Urinary bladder (tissue), 4 donors: ENCODE results near the gene HSD3B1. TPM values are rescaled to one million over a fixed set of nuclear protein-coding genes. Genes with fewer than 3 reads are reported as not detected.

Experiments used
- DNase-seq: peaks from one replicate; pipeline ENCODE4 v3.0.0-alpha.2; 2015; ENCODE audit errors: extremely low spot score
- H3K27ac ChIP-seq: one replicate; pipeline ENCODE4 v1.5.1; 2013; ENCODE audit warnings: low read depth, mild to moderate bottlenecking, moderate library complexity
- H3K36me3 ChIP-seq: one replicate; pipeline ENCODE4 v1.6.1; 2013; ENCODE audit warnings: mild to moderate bottlenecking, moderate library complexity; ENCODE audit not compliant: insufficient read depth
- H3K4me1 ChIP-seq: one replicate; pipeline ENCODE4 v1.6.1; 2013; ENCODE audit warnings: mild to moderate bottlenecking, moderate library complexity; ENCODE audit not compliant: insufficient read depth
- H3K4me3 ChIP-seq: one replicate; pipeline ENCODE4 v1.5.1; 2013; ENCODE audit warnings: low read depth, low read length
- WGBS: extraction: QIAGEN DNeasy Blood & Tissue Kit; methylation state at CpG from one replicate; pipeline ENCODE4 v1.1.7; 2013; 5-methylcytosine and 5-hydroxymethylcytosine counted together
- polyA plus RNA-seq: library from polyadenylated mRNA; stranded (reverse); fragments of 200-250 nt; gene quantifications from one replicate; pipeline ENCODE4 v1.2.3, GENCODE V29; 2013
- total RNA-seq: library from RNA; depleted of rRNA; stranded (reverse); fragments of >200 nt; gene quantifications from one replicate; pipeline ENCODE4 v1.2.3, GENCODE V29; 2014
- donor health status: healthy with polysubstance abuse.
- donor health status: healthy.

Gene HSD3B1
- total RNA-seq (not detected), polyA plus RNA-seq (not detected)

DNA sequence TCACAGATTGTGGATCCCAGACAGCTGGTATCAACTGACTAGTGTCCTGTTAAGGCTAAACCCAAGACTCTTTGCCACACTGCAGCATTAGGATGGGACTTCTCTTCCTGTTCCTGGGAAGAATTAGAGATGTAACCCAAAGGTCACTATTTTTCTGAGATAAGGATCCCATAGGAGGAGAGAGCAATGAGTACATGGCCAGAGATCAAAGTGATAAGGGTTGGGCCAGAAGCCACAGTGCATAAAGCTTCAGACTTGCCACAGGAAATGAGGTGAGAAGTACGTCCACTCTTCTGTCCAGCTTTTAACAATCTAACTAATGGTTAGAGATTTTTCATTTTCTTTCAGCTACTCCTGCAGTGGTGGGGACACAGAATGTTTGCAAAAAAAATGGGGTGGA is at the start of gene HSD3B1:
Gene HSD3B1 (plus strand): TSS at position 270 of the 400 bp plus-strand sequence. CDS start 267 bp downstream, outside the sequence.
- Histone ChIP-seq H3K4me3 (no peak within 1 kb of the TSS), H3K36me3 (no peaks in the 10 kb centered on the region), H3K4me1 (no peaks in the 10 kb centered on the region), H3K27ac (no peak within 1 kb of the TSS)
- DNase-seq: no peak
- 44% methylated on average over 1 of the region's 1 CpG for WGBS

DNA sequence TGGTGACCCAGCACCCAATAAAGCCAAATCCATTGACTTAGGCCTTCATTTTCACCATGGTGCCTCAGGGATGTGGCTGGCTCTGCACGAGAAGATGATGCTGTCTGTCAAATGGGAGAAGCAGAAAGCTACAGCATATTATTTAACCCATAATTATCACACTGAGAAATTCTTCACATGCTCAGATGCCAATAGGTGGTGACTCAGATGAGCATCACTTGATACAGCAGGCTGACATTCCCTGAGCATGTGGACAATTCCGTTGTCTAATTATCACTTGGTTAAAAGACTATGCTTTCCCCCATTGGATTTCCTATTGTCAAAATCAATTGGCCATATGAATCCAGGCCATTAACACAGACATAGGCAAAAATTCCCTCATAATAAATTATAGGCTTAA is 44.0 kb upstream of the HSD3B1 start:
- no peak overlapping the region for H3K27ac ChIP-seq
- DNase-seq: no peak
- H3K4me3 ChIP-seq: no peak overlapping the region
- 90% methylated on average over 2 of the region's 2 CpGs for WGBS
- no peaks in the 10 kb centered on the region for H3K36me3 ChIP-seq
- no peaks in the 10 kb centered on the region for H3K4me1 ChIP-seq

GRCh38 chr1:119463569-119463968 is 43.4 kb upstream of the HSD3B1 start:
- no peaks in the 10 kb centered on the region for H3K36me3 ChIP-seq
- no peak overlapping the region for H3K27ac ChIP-seq
- no peak overlapping the region for H3K4me3 ChIP-seq
- WGBS: 81% methylated on average over 2 of the region's 2 CpGs
- no peak for DNase-seq
- no peaks in the 10 kb centered on the region for H3K4me1 ChIP-seq

DNA sequence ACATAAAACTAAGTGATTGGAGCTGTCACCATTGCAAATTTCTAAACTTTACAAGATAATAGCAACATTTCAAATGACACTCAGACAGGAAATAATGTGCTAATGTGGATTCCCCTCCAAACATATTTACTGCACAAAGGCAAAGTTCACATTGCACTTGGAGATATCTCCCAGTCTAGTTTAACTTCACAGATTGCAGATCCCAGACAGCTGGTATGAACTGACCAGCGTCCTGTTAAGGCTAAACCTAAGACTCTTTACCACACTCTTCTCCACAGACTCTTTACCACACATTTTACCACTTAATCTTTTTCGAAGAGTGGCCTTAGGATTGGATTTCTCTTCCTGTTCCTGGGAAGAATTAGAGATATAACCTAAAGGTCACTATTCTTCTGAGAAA is 40.6 kb upstream of the HSD3B1 start:
- no peak for DNase-seq
- Histone ChIP-seq H3K4me1 (no peaks in the 10 kb centered on the region), H3K27ac (no peak overlapping the region), H3K4me3 (no peak overlapping the region), H3K36me3 (no peaks in the 10 kb centered on the region)
- 66% methylated on average over 2 of the region's 2 CpGs for WGBS

DNA sequence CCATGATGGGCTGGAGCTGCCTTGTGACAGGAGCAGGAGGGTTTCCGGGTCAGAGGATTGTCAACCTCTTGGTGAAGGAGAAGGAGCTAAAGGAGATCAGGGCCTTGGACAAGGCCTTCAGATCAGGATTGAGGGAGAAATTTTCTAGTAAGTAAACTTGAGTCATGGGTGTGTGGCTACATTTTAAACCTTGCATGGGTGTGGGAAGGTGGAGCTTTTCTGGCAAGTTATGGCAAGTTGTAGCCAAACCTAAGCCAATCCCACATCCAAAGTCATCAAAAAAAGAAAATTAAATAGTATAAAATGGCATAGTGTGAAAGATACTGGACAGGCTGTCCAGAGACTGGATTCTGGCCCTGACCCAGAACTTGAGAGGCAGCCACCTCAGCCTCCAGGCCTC is 39.8 kb upstream of the HSD3B1 start:
- Histone ChIP-seq H3K4me3 (no peak overlapping the region), H3K36me3 (no peaks in the 10 kb centered on the region), H3K27ac (no peak overlapping the region), H3K4me1 (no peaks in the 10 kb centered on the region)
- DNase-seq: no peak
- WGBS: 92% methylated on average over 1 of the region's 1 CpG

DNA sequence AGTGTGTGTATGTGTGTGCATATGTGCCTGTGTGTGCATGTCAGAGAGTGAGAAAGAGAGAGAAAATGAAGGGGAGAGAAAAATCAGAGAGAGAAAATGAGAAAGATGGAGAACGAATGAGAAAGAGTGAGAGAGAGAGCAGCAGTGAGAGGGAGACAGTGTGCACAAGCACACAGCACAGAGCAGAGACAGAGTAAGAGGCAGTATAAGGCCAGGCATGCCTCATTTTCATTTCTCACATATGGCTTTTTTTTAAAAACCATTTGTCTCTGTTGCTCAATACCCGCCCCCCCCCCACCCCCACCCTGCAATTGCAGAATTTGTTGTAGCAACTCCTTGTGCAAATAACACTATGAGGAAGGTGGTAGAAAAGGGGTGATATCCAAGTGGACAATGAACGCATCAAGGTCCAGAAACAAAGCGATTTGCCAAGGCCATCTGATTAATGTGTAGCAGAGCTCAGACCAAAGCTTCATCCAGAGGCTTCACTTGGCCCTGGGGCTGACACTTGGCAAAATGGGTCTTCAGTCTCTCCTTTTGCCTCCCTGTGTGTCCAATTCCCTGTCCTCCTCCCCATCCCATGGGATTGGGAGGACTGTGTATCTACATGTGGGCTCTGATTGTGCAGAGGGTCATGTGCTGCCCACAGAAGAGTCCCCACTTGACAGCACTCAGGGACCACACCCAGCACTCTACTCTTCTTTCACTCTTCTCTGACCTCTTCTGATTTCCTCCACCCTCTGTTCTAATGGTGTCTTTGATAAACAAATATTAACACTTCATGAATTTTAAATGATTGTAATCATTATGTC is 38.9 kb upstream of the HSD3B1 start:
- 58% methylated on average over 4 of the region's 4 CpGs for WGBS
- H3K27ac ChIP-seq: no peak overlapping the region

GRCh38 chr1:119469741-119470140 is 37.3 kb upstream of the HSD3B1 start:
- Histone ChIP-seq H3K4me1 (no peaks in the 10 kb centered on the region), H3K36me3 (no peaks in the 10 kb centered on the region), H3K4me3 (no peak overlapping the region), H3K27ac (no peak overlapping the region)
- no peak for DNase-seq
- WGBS: 89% methylated on average over 1 of the region's 1 CpG

More for the DNA sequence above, 38.9 kb upstream of the HSD3B1 start:
- no peaks in the 10 kb centered on the region for H3K36me3 ChIP-seq
- H3K4me3 ChIP-seq: no peak overlapping the region
- H3K4me1 ChIP-seq: no peaks in the 10 kb centered on the region
- no peak for DNase-seq

DNA sequence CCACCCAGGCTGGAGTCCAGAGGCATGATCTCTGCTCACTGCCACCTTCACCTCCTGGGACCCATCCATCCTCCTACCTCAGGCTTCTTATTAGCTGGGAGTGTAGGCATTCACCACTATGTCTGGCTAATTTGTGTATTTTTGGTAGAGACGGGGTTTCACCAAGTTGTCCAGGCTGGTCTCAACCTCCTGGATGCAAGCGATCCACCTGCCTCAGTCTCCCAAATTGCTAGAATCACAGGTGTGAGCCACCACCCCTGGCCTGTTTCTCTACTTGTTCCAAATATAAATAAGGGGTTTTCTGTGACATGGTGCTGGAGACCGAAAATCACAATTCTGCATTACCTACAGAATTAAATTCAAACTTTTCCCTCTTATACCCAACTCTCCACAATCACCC is 36.6 kb upstream of the HSD3B1 start:
- Histone ChIP-seq H3K4me1 (no peaks in the 10 kb centered on the region), H3K4me3 (no peak overlapping the region), H3K36me3 (no peaks in the 10 kb centered on the region), H3K27ac (no peak overlapping the region)
- no peak for DNase-seq
- WGBS: 94% methylated on average over 3 of the region's 3 CpGs

GRCh38 chr1:119470958-119471357 is 36.1 kb upstream of the HSD3B1 start:
- Histone ChIP-seq H3K4me3 (no peak overlapping the region), H3K27ac (no peak overlapping the region), H3K36me3 (no peaks in the 10 kb centered on the region), H3K4me1 (no peaks in the 10 kb centered on the region)
- WGBS: 88% methylated on average over 7 of the region's 7 CpGs
- DNase-seq: no peak

- Histone ChIP-seq H3K4me1 (no peaks in the 10 kb centered on the region), H3K27ac (no peak overlapping the region), H3K4me3 (no peak overlapping the region), H3K36me3 (no peaks in the 10 kb centered on the region)
- DNase-seq: no peak
- WGBS: 86% methylated on average over 5 of the region's 5 CpGs
These were observed 35.4 kb upstream of the HSD3B1 start for GRCh38 chr1:119471566-119471965.

- H3K4me1 ChIP-seq: no peaks in the 10 kb centered on the region
- WGBS: 13% methylated on average over 5 of the region's 5 CpGs
- H3K27ac ChIP-seq: no peak overlapping the region
- no peaks in the 10 kb centered on the region for H3K36me3 ChIP-seq
- peak; percentile 33 for DNase-seq
- H3K4me3 ChIP-seq: no peak overlapping the region
These were observed 34.8 kb upstream of the HSD3B1 start for GRCh38 chr1:119472080-119472818.

- no peak for DNase-seq
- Histone ChIP-seq H3K4me3 (no peak overlapping the region), H3K36me3 (no peaks in the 10 kb centered on the region), H3K4me1 (no peaks in the 10 kb centered on the region), H3K27ac (no peak overlapping the region)
- WGBS: 32% methylated on average over 3 of the region's 3 CpGs
These were observed 34.2 kb upstream of the HSD3B1 start for GRCh38 chr1:119472819-119473175.

GRCh38 chr1:119475866-119476439 is 31.1 kb upstream of the HSD3B1 start:
- no peak overlapping the region for H3K27ac ChIP-seq
- H3K4me1 ChIP-seq: no peaks in the 10 kb centered on the region
- no peak overlapping the region for H3K4me3 ChIP-seq
- peak; percentile 14 for DNase-seq
- 42% methylated on average over 9 of the region's 9 CpGs for WGBS
- no peaks in the 10 kb centered on the region for H3K36me3 ChIP-seq

DNA sequence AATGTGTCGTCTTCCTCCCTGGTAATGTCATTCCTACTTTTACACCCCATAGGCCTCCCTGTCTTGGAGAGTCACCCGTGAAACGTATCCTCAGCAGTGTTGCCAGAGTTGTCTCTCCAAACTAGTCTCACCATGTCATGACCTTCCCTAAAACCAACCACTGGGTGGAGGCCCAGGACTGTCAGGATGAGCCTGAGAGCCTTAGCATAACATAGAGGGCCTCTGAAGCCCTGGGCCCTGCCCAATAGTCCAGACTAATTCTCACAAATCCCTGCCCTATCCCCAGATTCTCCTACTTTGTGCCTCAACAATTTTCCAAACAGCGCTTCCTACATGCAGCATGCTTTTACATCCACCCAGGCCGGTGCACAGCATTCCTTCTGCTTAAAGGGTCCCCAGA is 29.3 kb upstream of the HSD3B1 start:
- no peak overlapping the region for H3K4me3 ChIP-seq
- 90% methylated on average over 5 of the region's 5 CpGs for WGBS
- no peak for DNase-seq

More for the DNA sequence above, 29.3 kb upstream of the HSD3B1 start:
- Histone ChIP-seq H3K27ac (no peak overlapping the region), H3K36me3 (no peaks in the 10 kb centered on the region), H3K4me1 (no peaks in the 10 kb centered on the region)
